Pancreas (tissue), 10 donors: ENCODE results near the gene ZNF142. TPM values are rescaled to one million over a fixed set of nuclear protein-coding genes. Genes with fewer than 3 reads are reported as not detected.

Experiments
- ATAC-seq, 4 donors: fragments of 200-7000 bp; cut with Tn5 transposase; one replicate each; pipeline versions ENCODE4 v1.8.0 to v1.9.1; 2020; ENCODE audit warnings: mild to moderate bottlenecking in 4 of 4, moderate library complexity in 4 of 4
- DNase-seq, 6 donors: peaks; one replicate each; pipeline ENCODE4 v3.0.0-alpha.2; 2020
- FAIRE-seq: peaks from 2 replicates; lab custom pipeline; 2012; peaks lifted over from hg19 to GRCh38; lab: Jason Lieb, UNC
- H3K27ac ChIP-seq, 4 donors: fragments of 200-600 bp; sonication (generic); 1 replicate in 3 of 4; 2 replicates in 1 of 4; pipeline versions ENCODE4 v1.5.0 to v1.8.0; 2020
- H3K27me3 ChIP-seq, 4 donors: fragments of 200-600 bp; one replicate each; pipeline ENCODE4 v1.8.0; 2021
- H3K36me3 ChIP-seq, 3 donors: fragments of 200-600 bp; sonication (generic) in 1 of 3; one replicate each; pipeline versions ENCODE4 v1.5.0 to v1.8.0; 2020 to 2021
- H3K4me1 ChIP-seq, 3 donors: fragments of 200-600 bp; one replicate each; pipeline ENCODE4 v1.8.0; 2021
- H3K4me3 ChIP-seq, 4 donors: fragments of 200-600 bp; sonication (generic) in 2 of 4; one replicate each; pipeline versions ENCODE4 v1.5.0 to v1.8.0; 2020 to 2021
- H3K9me3 ChIP-seq, 4 donors: fragments of 200-600 bp; one replicate each; pipeline ENCODE4 v1.8.0; 2021
- WGBS, 2 donors: extraction: QIAGEN DNeasy Blood & Tissue Kit; methylation state at CpG; one replicate each; pipeline ENCODE4 v1.1.7; 2013; 5-methylcytosine and 5-hydroxymethylcytosine counted together
- intact Hi-C, 3 donors: fragments of 100-400 bp; cut with DNase I; formaldehyde crosslinking; loops; one replicate each; pipeline versions ENCODE4 v1.11.1 to v1.14.2; 2022
- polyA plus RNA-seq, 2 donors: library from polyadenylated mRNA; stranded (reverse); fragments of 200-250 nt; gene quantifications; one replicate each; pipeline ENCODE4 v1.2.3, GENCODE V29; 2013
- total RNA-seq, 6 donors: library from RNA; stranded (reverse); fragmentation: NEBNext Ultra II Directional in 4 of 6; extraction: Animal tissue kit (Norgen Biotek cat#: 25700) in 4 of 6; gene quantifications; one replicate each; pipeline versions ENCODE4 v1.2.1 to v1.2.4, GENCODE V29; 2021 to 2023
- TF ChIP-seq, protein P1 (sequence below), 4 donors: fragments of 200-600 bp; sonication (generic) in 3 of 4; IDR thresholded peaks; one replicate each; pipeline versions ENCODE4 v1.5.0 to v1.8.0; 2021; ENCODE audit warnings: antibody characterized with exemption in 4 of 4
- donor health status: healthy with polysubstance abuse.
- donor health status: DM: no; HTN: no; CAD: no; lungs with moderate emphysema.
- donor health status: DM: no; HTN: no; CAD: no.
- donor health status: control.
- donor health status: control.
- donor health status: Bipolar disorder and iron deficiency.
- donor health status: DM: yes; HTN: yes; CAD: no.
- donor health status: DM: no; HTN: no; CAD: no.
- donor health status: DM: no; HTN: no; CAD: no.
- donor health status: DM: yes; HTN: yes; CAD: no.

Gene ZNF142
- total and polyA plus RNA-seq, 8 donors = 7.9 to 16.7 (median 9.9) TPM

DNA sequence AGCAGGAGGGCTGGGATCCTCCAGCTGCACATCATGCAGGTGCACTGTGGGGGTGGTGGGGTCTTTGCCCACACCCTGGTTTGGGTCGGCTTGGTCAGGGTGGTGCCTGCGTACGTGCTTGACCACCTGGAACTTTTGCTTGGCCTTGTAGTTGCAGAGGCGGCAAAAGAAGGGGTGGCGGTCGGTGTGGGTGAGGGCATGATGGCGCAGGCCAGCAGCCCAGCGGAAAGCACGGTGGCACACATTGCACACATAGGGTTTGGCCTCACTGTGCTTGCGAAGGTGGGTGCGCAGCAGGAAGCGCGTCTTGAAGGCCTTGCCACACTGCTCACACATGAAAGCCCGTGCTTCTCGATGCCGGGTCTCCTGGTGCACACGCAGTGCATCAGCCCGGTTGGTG, 21.1 kb downstream of the ZNF142 start:
- no peaks in the 10 kb centered on the region for H3K4me1 ChIP-seq
- WGBS, 2 donors = 96% methylated on average over 18 of the region's 18 CpGs
- H3K9me3 ChIP-seq = no peaks in the 10 kb centered on the region
- DNase-seq (no peak), FAIRE-seq (no peak), ATAC-seq (no peak)
- H3K4me3 ChIP-seq = no peak overlapping the region
- TF ChIP-seq, protein P1, sequence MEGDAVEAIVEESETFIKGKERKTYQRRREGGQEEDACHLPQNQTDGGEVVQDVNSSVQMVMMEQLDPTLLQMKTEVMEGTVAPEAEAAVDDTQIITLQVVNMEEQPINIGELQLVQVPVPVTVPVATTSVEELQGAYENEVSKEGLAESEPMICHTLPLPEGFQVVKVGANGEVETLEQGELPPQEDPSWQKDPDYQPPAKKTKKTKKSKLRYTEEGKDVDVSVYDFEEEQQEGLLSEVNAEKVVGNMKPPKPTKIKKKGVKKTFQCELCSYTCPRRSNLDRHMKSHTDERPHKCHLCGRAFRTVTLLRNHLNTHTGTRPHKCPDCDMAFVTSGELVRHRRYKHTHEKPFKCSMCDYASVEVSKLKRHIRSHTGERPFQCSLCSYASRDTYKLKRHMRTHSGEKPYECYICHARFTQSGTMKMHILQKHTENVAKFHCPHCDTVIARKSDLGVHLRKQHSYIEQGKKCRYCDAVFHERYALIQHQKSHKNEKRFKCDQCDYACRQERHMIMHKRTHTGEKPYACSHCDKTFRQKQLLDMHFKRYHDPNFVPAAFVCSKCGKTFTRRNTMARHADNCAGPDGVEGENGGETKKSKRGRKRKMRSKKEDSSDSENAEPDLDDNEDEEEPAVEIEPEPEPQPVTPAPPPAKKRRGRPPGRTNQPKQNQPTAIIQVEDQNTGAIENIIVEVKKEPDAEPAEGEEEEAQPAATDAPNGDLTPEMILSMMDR (IDR thresholded peaks at IDR 0.05) = no peak
- H3K27me3 ChIP-seq = no peaks in the 10 kb centered on the region
- intact Hi-C loops = no loop called here
- H3K27ac ChIP-seq = no peak overlapping the region
- H3K36me3 ChIP-seq = peaks cover 3 to 74% (median 24%) of the 10 kb centered on the region in 3 donors

DNA sequence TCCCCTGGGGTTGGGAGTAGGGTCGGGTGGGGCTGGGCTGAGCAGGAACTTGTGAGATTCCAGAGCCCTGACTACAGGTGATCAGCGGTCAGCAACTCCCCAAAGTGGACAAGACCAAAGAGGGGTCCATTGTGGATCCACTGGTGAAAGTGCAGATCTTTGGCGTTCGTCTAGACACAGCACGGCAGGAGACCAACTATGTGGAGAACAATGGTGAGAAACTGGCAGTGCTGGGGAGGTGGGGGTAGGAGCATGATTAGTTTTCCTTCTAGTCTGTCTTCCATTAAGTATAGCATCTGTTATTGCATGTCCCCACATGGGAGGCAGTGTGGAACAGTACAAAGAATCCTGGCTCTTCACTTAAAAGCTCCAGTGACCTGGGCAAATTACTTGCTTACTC, 23.7 kb downstream of the ZNF142 start:
- Histone ChIP-seq H3K4me3 (no peak overlapping the region), H3K4me1 (no peaks in the 10 kb centered on the region), H3K27ac (no peak overlapping the region), H3K36me3 (peaks cover 0 to 61% (median 24%) of the 10 kb centered on the region in 3 donors), H3K27me3 (no peaks in the 10 kb centered on the region), H3K9me3 (no peaks in the 10 kb centered on the region)
- TF ChIP-seq, protein P1 (IDR thresholded peaks at IDR 0.05) = no peak
- FAIRE-seq (no peak), DNase-seq (no peak), ATAC-seq (no peak)
- intact Hi-C loops = no loop called here
- 91 to 94% methylated on average over 5 of the region's 5 CpGs for WGBS, 2 donors

- DNase-seq (no peak), ATAC-seq (no peak), FAIRE-seq (no peak)
- peaks cover 0 to 28% (median 10%) of the 10 kb centered on the region in 3 donors for H3K36me3 ChIP-seq
- TF ChIP-seq, protein P1 (IDR thresholded peaks at IDR 0.05) = no peak
- intact Hi-C loops = no loop called here
- H3K4me1 ChIP-seq = no peaks in the 10 kb centered on the region
- WGBS, 2 donors = 41 to 42% methylated on average over 4 of the region's 4 CpGs
- H3K27ac ChIP-seq = no peak overlapping the region
- H3K4me3 ChIP-seq = no peak overlapping the region
- H3K27me3 ChIP-seq = no peaks in the 10 kb centered on the region
- no peaks in the 10 kb centered on the region for H3K9me3 ChIP-seq
Observed at GRCh38 chr2:218631837-218632236, 27.6 kb downstream of the ZNF142 start.

GRCh38 chr2:218627939-218628338, 31.5 kb downstream of the ZNF142 start:
- Histone ChIP-seq H3K4me3 (no peak overlapping the region), H3K4me1 (no peaks in the 10 kb centered on the region), H3K27me3 (no peaks in the 10 kb centered on the region), H3K36me3 (no peaks in the 10 kb centered on the region), H3K9me3 (no peaks in the 10 kb centered on the region), H3K27ac (no peak overlapping the region)
- ATAC-seq (no peak), FAIRE-seq (no peak), DNase-seq (no peak)
- intact Hi-C loops = no loop called here
- TF ChIP-seq, protein P1 (IDR thresholded peaks at IDR 0.05) = no peak
- 82 to 95% methylated on average over 4 of the region's 4 CpGs for WGBS, 2 donors

GRCh38 chr2:218626369-218626768, 33.1 kb downstream of the ZNF142 start:
- H3K4me3 ChIP-seq = no peak overlapping the region
- no peak overlapping the region for H3K27ac ChIP-seq
- WGBS, 2 donors = 80 to 84% methylated on average over 4 of the region's 4 CpGs
- ATAC-seq = no peak
- H3K9me3 ChIP-seq = no peaks in the 10 kb centered on the region
- H3K36me3 ChIP-seq = no peaks in the 10 kb centered on the region
- H3K27me3 ChIP-seq = no peaks in the 10 kb centered on the region
- DNase-seq = no peak
- intact Hi-C loops = no loop called here
- no peak for FAIRE-seq
- TF ChIP-seq, protein P1 (IDR thresholded peaks at IDR 0.05) = no peak
- no peaks in the 10 kb centered on the region for H3K4me1 ChIP-seq
